Activated T-helper 1 cell treated with anti-CD3 and anti-CD28 coated beads, Interleukin-12 subunit alpha, Interleukin-12 subunit beta, Interleukin-2, Interleukin-4 antibody, amounts not matched to agents 30 ng/mL and 10 ng/mL and 1 ng/mL, durations not matched to agents 14 hours and 24 hours and 36 hours (primary cell): Measurements from ENCODE around the gene UNC13B. TPM values are rescaled to one million over a fixed set of nuclear protein-coding genes. Genes with fewer than 3 reads are reported as not detected.

Experiments
- DNase-seq: peaks from one replicate; pipeline ENCODE4 v3.0.0; 2021; ENCODE audit warnings: low spot score
- H3K27ac Mint-ChIP-seq: one replicate; pipeline ENCODE4 v1.8.0; 2021; ENCODE audit warnings: mild to moderate bottlenecking, mixed read lengths
- H3K27me3 Mint-ChIP-seq: one replicate; pipeline ENCODE4 v1.8.0; 2022; ENCODE audit warnings: mild to moderate bottlenecking, moderate library complexity, mixed read lengths; ENCODE audit not compliant: insufficient read depth
- H3K36me3 Mint-ChIP-seq: one replicate; pipeline ENCODE4 v1.8.0; 2021; ENCODE audit warnings: low read depth, mixed read lengths
- H3K4me1 Mint-ChIP-seq: one replicate; pipeline ENCODE4 v1.8.0; 2021; ENCODE audit warnings: low read depth, mixed read lengths
- H3K4me3 Mint-ChIP-seq: one replicate; pipeline ENCODE4 v1.8.0; 2021; ENCODE audit warnings: mild to moderate bottlenecking, moderate library complexity, mixed read lengths
- H3K9me3 Mint-ChIP-seq: one replicate; pipeline ENCODE4 v1.8.0; 2021; ENCODE audit warnings: mixed read lengths
- intact Hi-C: fragments of 100-400 bp; cut with micrococcal nuclease; formaldehyde crosslinking; loops from one replicate; pipeline ENCODE4 v1.15.1; 2024
- total RNA-seq: library from RNA; stranded (reverse); gene quantifications from 2 replicates; pipeline ENCODE4 v1.2.3, GENCODE V29; 2022

Gene UNC13B
- total RNA-seq, 1 donor from 2014 or later = 0.41 TPM

GRCh38 chr9:35426627-35427026 is 264.8 kb downstream of the UNC13B start:
- Mint-ChIP-seq H3K27ac (no peak overlapping the region), H3K4me3 (no peak overlapping the region), H3K36me3 (no peaks in the 10 kb centered on the region), H3K27me3 (peaks cover 31% of the 10 kb centered on the region), H3K4me1 (no peaks in the 10 kb centered on the region), H3K9me3 (no peaks in the 10 kb centered on the region)
- DNase-seq = no peak
- intact Hi-C loops = no loop called here

- H3K27ac Mint-ChIP-seq = no peak overlapping the region
- no peak overlapping the region for H3K4me3 Mint-ChIP-seq
- intact Hi-C loops = no loop called here
- DNase-seq = no peak
- H3K9me3 Mint-ChIP-seq = no peaks in the 10 kb centered on the region
- no peaks in the 10 kb centered on the region for H3K36me3 Mint-ChIP-seq
- H3K27me3 Mint-ChIP-seq = peaks cover 30% of the 10 kb centered on the region
- H3K4me1 Mint-ChIP-seq = no peaks in the 10 kb centered on the region
These were observed 269.7 kb downstream of the UNC13B start for GRCh38 chr9:35431467-35431866.

DNA sequence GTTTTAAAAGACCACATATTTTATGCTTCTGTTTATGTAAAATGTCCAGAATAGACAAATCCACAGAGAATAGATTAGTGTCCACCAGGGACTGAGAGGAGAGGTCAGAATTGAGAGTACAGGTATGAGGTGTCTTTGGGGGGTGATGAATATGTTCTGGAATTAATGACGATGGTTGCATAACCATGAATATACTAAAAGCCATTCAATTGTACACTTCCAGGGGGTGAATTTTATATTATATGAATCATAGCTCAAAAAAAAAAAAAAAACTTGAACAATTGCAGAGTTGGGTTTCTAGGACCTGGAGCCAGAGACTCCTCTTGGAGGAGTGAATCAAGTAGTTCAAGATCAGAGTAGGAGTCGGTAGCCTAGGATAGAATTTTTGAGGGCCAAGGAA is 270.3 kb downstream of the UNC13B start:
- Mint-ChIP-seq H3K9me3 (no peaks in the 10 kb centered on the region), H3K27me3 (peaks cover 24% of the 10 kb centered on the region), H3K4me1 (no peaks in the 10 kb centered on the region), H3K27ac (no peak overlapping the region), H3K36me3 (no peaks in the 10 kb centered on the region), H3K4me3 (no peak overlapping the region)
- DNase-seq = no peak
- intact Hi-C loops = no loop called here

GRCh38 chr9:35436933-35437332 is 275.1 kb downstream of the UNC13B start:
- no peaks in the 10 kb centered on the region for H3K36me3 Mint-ChIP-seq
- no peak overlapping the region for H3K4me3 Mint-ChIP-seq
- no peak overlapping the region for H3K27ac Mint-ChIP-seq
- H3K27me3 Mint-ChIP-seq = peaks cover 3% of the 10 kb centered on the region
- no peaks in the 10 kb centered on the region for H3K9me3 Mint-ChIP-seq
- no peak for DNase-seq
- no peaks in the 10 kb centered on the region for H3K4me1 Mint-ChIP-seq
- intact Hi-C loops = no loop called here

DNA sequence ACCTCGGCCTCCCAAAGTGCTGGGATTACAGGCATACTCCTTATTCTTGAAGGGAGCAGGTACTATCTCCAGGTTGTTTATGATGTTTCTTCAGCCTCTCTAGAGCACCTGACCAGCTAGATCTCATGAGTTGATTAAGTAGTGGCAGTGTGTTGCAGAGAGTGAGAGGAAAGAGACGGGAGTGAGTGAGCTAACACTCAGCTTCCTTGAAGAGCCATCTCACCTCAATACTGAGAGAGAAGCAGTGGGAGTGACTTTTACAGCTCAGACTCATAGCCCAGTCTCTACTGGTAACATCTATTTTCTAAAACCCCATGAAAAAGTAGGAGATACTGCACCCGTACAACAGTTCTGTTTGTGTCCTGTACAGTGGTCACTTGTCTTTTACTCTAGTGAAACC is 284.2 kb downstream of the UNC13B start:
- no peak for DNase-seq
- Mint-ChIP-seq H3K4me1 (no peaks in the 10 kb centered on the region), H3K27ac (no peak overlapping the region), H3K9me3 (no peaks in the 10 kb centered on the region), H3K36me3 (no peaks in the 10 kb centered on the region), H3K27me3 (peaks cover 13% of the 10 kb centered on the region), H3K4me3 (no peak overlapping the region)
- intact Hi-C loops = no loop called here

- no peak for DNase-seq
- intact Hi-C loops = no loop called here
- Mint-ChIP-seq H3K4me1 (no peaks in the 10 kb centered on the region), H3K9me3 (no peaks in the 10 kb centered on the region), H3K36me3 (no peaks in the 10 kb centered on the region), H3K27ac (no peak overlapping the region), H3K4me3 (no peak overlapping the region), H3K27me3 (peaks cover 16% of the 10 kb centered on the region)
These were observed 286.7 kb downstream of the UNC13B start for GRCh38 chr9:35448496-35448895.

DNA sequence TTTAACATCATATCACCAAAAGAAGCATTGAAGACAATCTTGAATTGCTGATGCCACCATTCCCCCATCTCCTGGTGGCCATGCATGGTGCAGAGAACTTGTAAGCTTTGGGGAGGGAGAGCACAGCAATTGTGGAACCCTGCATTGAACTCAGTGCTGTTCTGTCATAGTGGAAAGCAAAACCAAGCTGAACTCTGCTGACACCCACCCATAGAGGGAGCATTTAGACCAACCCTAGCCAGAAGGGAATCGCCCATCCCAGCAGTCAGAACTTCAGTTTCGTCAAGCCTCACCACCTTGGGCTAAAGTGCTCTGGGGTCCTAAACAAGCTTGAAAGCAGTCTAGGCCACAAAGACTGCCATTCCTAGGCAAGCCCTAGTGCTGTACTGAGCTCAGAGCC is 290.7 kb downstream of the UNC13B start:
- Mint-ChIP-seq H3K4me3 (no peak overlapping the region), H3K27ac (no peak overlapping the region), H3K27me3 (peaks cover 10% of the 10 kb centered on the region), H3K4me1 (no peaks in the 10 kb centered on the region), H3K36me3 (no peaks in the 10 kb centered on the region), H3K9me3 (no peaks in the 10 kb centered on the region)
- no peak for DNase-seq
- intact Hi-C loops = no loop called here

DNA sequence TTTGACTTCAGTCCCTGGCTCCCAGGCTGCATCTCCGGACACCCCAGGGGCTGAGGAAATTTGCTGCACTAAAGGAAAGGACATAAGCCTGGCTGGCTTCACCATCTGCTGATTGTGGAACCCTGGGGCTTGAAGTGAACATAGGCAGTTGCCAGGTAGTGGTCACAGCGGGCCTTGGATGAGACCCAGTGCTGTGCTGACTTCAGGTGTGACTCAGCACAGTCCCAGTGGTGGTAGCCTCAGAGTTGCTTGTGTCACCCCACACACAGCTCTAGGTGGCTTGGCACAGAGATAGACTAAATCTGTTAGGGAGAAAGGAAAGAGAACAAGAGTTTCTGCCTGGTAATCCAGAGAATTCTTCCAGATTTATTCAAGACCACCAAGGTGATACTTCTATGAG is 292.0 kb downstream of the UNC13B start:
- Mint-ChIP-seq H3K4me3 (no peak overlapping the region), H3K27ac (no peak overlapping the region), H3K4me1 (no peaks in the 10 kb centered on the region), H3K36me3 (no peaks in the 10 kb centered on the region), H3K27me3 (peaks cover 9% of the 10 kb centered on the region), H3K9me3 (no peaks in the 10 kb centered on the region)
- no peak for DNase-seq
- intact Hi-C loops = no loop called here

Other genes starting within 250 kb of the UNC13B start
- 0.08 and 0.12 TPM in 2 replicates for gene PHF24, start 203.7 kb upstream of the UNC13B start, total RNA-seq
- 5.3 and 6.0 TPM in 2 replicates for gene DNAJB5, start 172.3 kb upstream of the UNC13B start, total RNA-seq
- gene VCP, start 89.4 kb upstream of the UNC13B start, total RNA-seq = 334 and 353 TPM in 2 replicates
- 102 and 104 TPM in 2 replicates for gene FANCG, start 82.1 kb upstream of the UNC13B start, total RNA-seq
- gene PIGO, start 65.4 kb upstream of the UNC13B start, total RNA-seq = 34.4 and 39.7 TPM in 2 replicates
- gene STOML2, start 58.9 kb upstream of the UNC13B start, total RNA-seq = 250 and 261 TPM in 2 replicates
- gene ATOSB, start 46.1 kb upstream of the UNC13B start, total RNA-seq = 4.8 and 5.4 TPM in 2 replicates